ENCODE data around the gene STEAP1B. TPM values are rescaled to one million over a fixed set of nuclear protein-coding genes. Genes with fewer than 3 reads are reported as not detected.

STEAP1B gene
- total RNA-seq, 1 donor from 2014 or later, result 5.6 TPM

DNA sequence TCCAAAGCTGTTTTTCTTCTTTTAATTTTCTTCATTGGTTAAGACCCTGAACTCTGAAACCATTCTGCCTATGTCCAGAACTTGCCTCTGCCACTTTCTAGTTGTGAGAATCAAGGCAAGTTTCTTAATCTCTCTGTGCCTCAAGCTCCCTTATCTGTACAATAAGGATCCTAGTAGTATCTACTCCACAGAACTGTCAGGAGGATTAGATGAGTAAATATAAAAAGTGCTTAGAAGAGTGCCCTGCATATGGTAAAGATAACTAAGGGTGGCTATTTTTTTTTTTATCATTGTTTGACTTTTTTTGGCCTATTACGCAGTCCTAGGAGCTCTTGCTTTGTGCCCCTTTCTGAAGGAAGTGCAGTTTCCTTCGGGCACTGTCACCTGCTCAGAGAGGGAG, 96.6 kb downstream of the STEAP1B start:
- no peaks in the 10 kb centered on the region for H3K36me3 Mint-ChIP-seq (ENCODE audit: low read depth, unreplicated experiment)
- TF ChIP-seq, protein P1, sequence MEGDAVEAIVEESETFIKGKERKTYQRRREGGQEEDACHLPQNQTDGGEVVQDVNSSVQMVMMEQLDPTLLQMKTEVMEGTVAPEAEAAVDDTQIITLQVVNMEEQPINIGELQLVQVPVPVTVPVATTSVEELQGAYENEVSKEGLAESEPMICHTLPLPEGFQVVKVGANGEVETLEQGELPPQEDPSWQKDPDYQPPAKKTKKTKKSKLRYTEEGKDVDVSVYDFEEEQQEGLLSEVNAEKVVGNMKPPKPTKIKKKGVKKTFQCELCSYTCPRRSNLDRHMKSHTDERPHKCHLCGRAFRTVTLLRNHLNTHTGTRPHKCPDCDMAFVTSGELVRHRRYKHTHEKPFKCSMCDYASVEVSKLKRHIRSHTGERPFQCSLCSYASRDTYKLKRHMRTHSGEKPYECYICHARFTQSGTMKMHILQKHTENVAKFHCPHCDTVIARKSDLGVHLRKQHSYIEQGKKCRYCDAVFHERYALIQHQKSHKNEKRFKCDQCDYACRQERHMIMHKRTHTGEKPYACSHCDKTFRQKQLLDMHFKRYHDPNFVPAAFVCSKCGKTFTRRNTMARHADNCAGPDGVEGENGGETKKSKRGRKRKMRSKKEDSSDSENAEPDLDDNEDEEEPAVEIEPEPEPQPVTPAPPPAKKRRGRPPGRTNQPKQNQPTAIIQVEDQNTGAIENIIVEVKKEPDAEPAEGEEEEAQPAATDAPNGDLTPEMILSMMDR (IDR thresholded peaks at IDR 0.05; ENCODE audit: unreplicated experiment), result no peak
- peaks cover 5% of the 10 kb centered on the region for H3K4me1 Mint-ChIP-seq (ENCODE audit: unreplicated experiment)
- H3K27ac Mint-ChIP-seq (ENCODE audit: unreplicated experiment), result no peak overlapping the region
- H3K9me3 Mint-ChIP-seq (ENCODE audit: unreplicated experiment), result no peaks in the 10 kb centered on the region
- no peak for DNase-seq (ENCODE audit: low spot score)
- no peak overlapping the region for H3K4me3 Mint-ChIP-seq (ENCODE audit: unreplicated experiment)
- H3K27me3 Mint-ChIP-seq (ENCODE audit: unreplicated experiment), result no peaks in the 10 kb centered on the region

GRCh38 chr7:22402250-22402649, 97.7 kb downstream of the STEAP1B start:
- H3K27ac Mint-ChIP-seq (ENCODE audit: unreplicated experiment), result no peak overlapping the region
- H3K4me1 Mint-ChIP-seq (ENCODE audit: unreplicated experiment), result peaks cover 11% of the 10 kb centered on the region
- TF ChIP-seq, protein P1 (IDR thresholded peaks at IDR 0.05; ENCODE audit: unreplicated experiment), result no peak
- H3K36me3 Mint-ChIP-seq (ENCODE audit: low read depth, unreplicated experiment), result no peaks in the 10 kb centered on the region
- H3K27me3 Mint-ChIP-seq (ENCODE audit: unreplicated experiment), result no peaks in the 10 kb centered on the region
- DNase-seq (ENCODE audit: low spot score), result no peak
- H3K9me3 Mint-ChIP-seq (ENCODE audit: unreplicated experiment), result no peaks in the 10 kb centered on the region
- no peak overlapping the region for H3K4me3 Mint-ChIP-seq (ENCODE audit: unreplicated experiment)

- DNase-seq (ENCODE audit: low spot score), result no peak
- Mint-ChIP-seq H3K4me3 (ENCODE audit: unreplicated experiment) (no peak overlapping the region), H3K4me1 (ENCODE audit: unreplicated experiment) (peaks cover 12% of the 10 kb centered on the region), H3K36me3 (ENCODE audit: low read depth, unreplicated experiment) (no peaks in the 10 kb centered on the region), H3K9me3 (ENCODE audit: unreplicated experiment) (no peaks in the 10 kb centered on the region), H3K27me3 (ENCODE audit: unreplicated experiment) (peaks cover 1% of the 10 kb centered on the region), H3K27ac (ENCODE audit: unreplicated experiment) (no peak overlapping the region)
- TF ChIP-seq, protein P1 (IDR thresholded peaks at IDR 0.05; ENCODE audit: unreplicated experiment), result no peak
Measured at GRCh38 chr7:22400936-22401553, 98.9 kb downstream of the STEAP1B start.

- TF ChIP-seq, protein P1 (IDR thresholded peaks at IDR 0.05; ENCODE audit: unreplicated experiment), result no peak
- H3K9me3 Mint-ChIP-seq (ENCODE audit: unreplicated experiment), result no peaks in the 10 kb centered on the region
- no peaks in the 10 kb centered on the region for H3K36me3 Mint-ChIP-seq (ENCODE audit: low read depth, unreplicated experiment)
- peaks cover 1% of the 10 kb centered on the region for H3K27me3 Mint-ChIP-seq (ENCODE audit: unreplicated experiment)
- DNase-seq (ENCODE audit: low spot score), result no peak
- peaks cover 12% of the 10 kb centered on the region for H3K4me1 Mint-ChIP-seq (ENCODE audit: unreplicated experiment)
- no peak overlapping the region for H3K27ac Mint-ChIP-seq (ENCODE audit: unreplicated experiment)
- H3K4me3 Mint-ChIP-seq (ENCODE audit: unreplicated experiment), result no peak overlapping the region
Measured at GRCh38 chr7:22400150-22400814, 99.7 kb downstream of the STEAP1B start.

- H3K4me1 Mint-ChIP-seq (ENCODE audit: unreplicated experiment), result peaks cover 17% of the 10 kb centered on the region
- DNase-seq (ENCODE audit: low spot score), result no peak
- peaks cover 1% of the 10 kb centered on the region for H3K27me3 Mint-ChIP-seq (ENCODE audit: unreplicated experiment)
- no peak overlapping the region for H3K4me3 Mint-ChIP-seq (ENCODE audit: unreplicated experiment)
- TF ChIP-seq, protein P1 (IDR thresholded peaks at IDR 0.05; ENCODE audit: unreplicated experiment), result no peak
- no peaks in the 10 kb centered on the region for H3K9me3 Mint-ChIP-seq (ENCODE audit: unreplicated experiment)
- H3K36me3 Mint-ChIP-seq (ENCODE audit: low read depth, unreplicated experiment), result no peaks in the 10 kb centered on the region
- H3K27ac Mint-ChIP-seq (ENCODE audit: unreplicated experiment), result no peak overlapping the region
Measured at GRCh38 chr7:22399546-22399945, 100.4 kb downstream of the STEAP1B start.

All from endothelial cell (in vitro differentiated cells).